ENCODE results near the gene TMEM54.

Gene TMEM54

GRCh38 chr1:32884726-32885125 lies 16.5 kb downstream of the TMEM54 start:
- H3K4me1 ChIP-seq (ENCODE audit: insufficient read depth, low read length, severe bottlenecking) = no peaks in the 10 kb centered on the region
- no peaks in the 10 kb centered on the region for H3K36me3 ChIP-seq (ENCODE audit: insufficient read depth, low read length)
- peaks cover 3% of the 10 kb centered on the region; the same call in 1 of the 2 replicates for H3K27me3 ChIP-seq (ENCODE audit: insufficient read depth, low read length)
- no peaks in the 10 kb centered on the region for H3K9me2 ChIP-seq (ENCODE audit: low read depth, low read length)
- no peaks in the 10 kb centered on the region for H3K9me3 ChIP-seq (ENCODE audit: low read length)
- no peaks in the 10 kb centered on the region for H3F3A ChIP-seq (ENCODE audit: insufficient read depth, low read length)
- H3K9ac ChIP-seq (ENCODE audit: low read length) = no peak overlapping the region
- H3K27ac ChIP-seq (ENCODE audit: low read depth, low read length, poor library complexity, severe bottlenecking) = no peak overlapping the region
- H4K20me1 ChIP-seq (ENCODE audit: insufficient read depth, low read length) = no peaks in the 10 kb centered on the region
- H3K79me2 ChIP-seq (ENCODE audit: insufficient read depth, low read length) = no peaks in the 10 kb centered on the region
- H3K4me3 ChIP-seq (ENCODE audit: low read depth, low read length, poor library complexity, severe bottlenecking) = no peak overlapping the region
- H2AFZ ChIP-seq (ENCODE audit: low read length) = no peak overlapping the region
- no peak overlapping the region for H3K4me2 ChIP-seq (ENCODE audit: low read length)
- TF ChIP-seq CTCF (IDR thresholded peaks at IDR 0.05; ENCODE audit: low read length) (no peak), EZH2 (IDR thresholded peaks at IDR 0.05; ENCODE audit: borderline replicate concordance, low read length) (no peak)

- no peak overlapping the region for H3K4me2 ChIP-seq (ENCODE audit: low read length)
- H3F3A ChIP-seq (ENCODE audit: insufficient read depth, low read length) = no peaks in the 10 kb centered on the region
- no peak overlapping the region for H3K9ac ChIP-seq (ENCODE audit: low read length)
- no peaks in the 10 kb centered on the region for H3K79me2 ChIP-seq (ENCODE audit: insufficient read depth, low read length)
- no peaks in the 10 kb centered on the region for H3K9me3 ChIP-seq (ENCODE audit: low read length)
- peaks cover 3% of the 10 kb centered on the region; the same call in 1 of the 2 replicates for H3K27me3 ChIP-seq (ENCODE audit: insufficient read depth, low read length)
- no peak overlapping the region for H2AFZ ChIP-seq (ENCODE audit: low read length)
- no peaks in the 10 kb centered on the region for H4K20me1 ChIP-seq (ENCODE audit: insufficient read depth, low read length)
- no peak for TF ChIP-seq EZH2 (IDR thresholded peaks at IDR 0.05; ENCODE audit: borderline replicate concordance, low read length)
- TF ChIP-seq CTCF (IDR thresholded peaks at IDR 0.05; ENCODE audit: low read length) = no peak
- H3K9me2 ChIP-seq (ENCODE audit: low read depth, low read length) = no peaks in the 10 kb centered on the region
- H3K36me3 ChIP-seq (ENCODE audit: insufficient read depth, low read length) = no peaks in the 10 kb centered on the region
- H3K4me3 ChIP-seq (ENCODE audit: low read depth, low read length, poor library complexity, severe bottlenecking) = no peak overlapping the region
- no peaks in the 10 kb centered on the region for H3K4me1 ChIP-seq (ENCODE audit: insufficient read depth, low read length, severe bottlenecking)
- H3K27ac ChIP-seq (ENCODE audit: low read depth, low read length, poor library complexity, severe bottlenecking) = no peak overlapping the region
Observed at GRCh38 chr1:32884032-32884372, 17.2 kb downstream of the TMEM54 start.

GRCh38 chr1:32883338-32884031 lies 17.7 kb downstream of the TMEM54 start:
- no peaks in the 10 kb centered on the region for H3K9me3 ChIP-seq (ENCODE audit: low read length)
- H3K9ac ChIP-seq (ENCODE audit: low read length) = no peak overlapping the region
- H3K36me3 ChIP-seq (ENCODE audit: insufficient read depth, low read length) = no peaks in the 10 kb centered on the region
- peaks cover 3% of the 10 kb centered on the region for H3K27me3 ChIP-seq (ENCODE audit: insufficient read depth, low read length)
- H3K79me2 ChIP-seq (ENCODE audit: insufficient read depth, low read length) = no peaks in the 10 kb centered on the region
- no peaks in the 10 kb centered on the region for H3K9me2 ChIP-seq (ENCODE audit: low read depth, low read length)
- H3F3A ChIP-seq (ENCODE audit: insufficient read depth, low read length) = no peaks in the 10 kb centered on the region
- no peak overlapping the region for H3K27ac ChIP-seq (ENCODE audit: low read depth, low read length, poor library complexity, severe bottlenecking)
- no peaks in the 10 kb centered on the region for H4K20me1 ChIP-seq (ENCODE audit: insufficient read depth, low read length)
- H3K4me2 ChIP-seq (ENCODE audit: low read length) = no peak overlapping the region
- no peak overlapping the region for H3K4me3 ChIP-seq (ENCODE audit: low read depth, low read length, poor library complexity, severe bottlenecking)
- TF ChIP-seq EZH2 (IDR thresholded peaks at IDR 0.05; ENCODE audit: borderline replicate concordance, low read length) (no peak), CTCF (IDR thresholded peaks at IDR 0.05; ENCODE audit: low read length) (no peak)
- no peaks in the 10 kb centered on the region for H3K4me1 ChIP-seq (ENCODE audit: insufficient read depth, low read length, severe bottlenecking)
- H2AFZ ChIP-seq (ENCODE audit: low read length) = no peak overlapping the region

All from OCI-LY1 (cell line).